HepG2 (cell line): ENCODE data around the gene LYRM1. TPM values are rescaled to one million over a fixed set of nuclear protein-coding genes. Genes with fewer than 3 reads are reported as not detected.

Source experiments
- CREBL2 ChIP-seq: sonication (generic); formaldehyde crosslinking; IDR thresholded peaks from 2 replicates; pipeline ENCODE4 v1.8.1; 2023; ENCODE audit warnings: missing genetic modification reagents, mild to moderate bottlenecking, borderline replicate concordance
- HINFP ChIP-seq: sonication (generic); formaldehyde crosslinking; IDR thresholded peaks from 2 replicates; pipeline ENCODE4 v1.4.0; 2020; ENCODE audit warnings: low read depth, mild to moderate bottlenecking, missing genetic modification reagents
- ISX ChIP-seq: sonication (generic); formaldehyde crosslinking; conservative IDR thresholded peaks from 2 replicates; pipeline ENCODE4 v1.5.0; 2020; ENCODE audit warnings: missing genetic modification reagents
- SNAI1 ChIP-seq: sonication (generic); formaldehyde crosslinking; IDR thresholded peaks from 2 replicates; pipeline ENCODE4 v1.5.0; 2020; ENCODE audit warnings: mild to moderate bottlenecking, missing genetic modification reagents, borderline replicate concordance
- SNAPC4 ChIP-seq: sonication (generic); formaldehyde crosslinking; IDR thresholded peaks from 2 replicates; pipeline ENCODE4 v1.4.0; 2020; ENCODE audit warnings: mild to moderate bottlenecking, missing genetic modification reagents
- SRSF1 ChIP-seq: fragments of 200-400 bp; formaldehyde crosslinking; optimal IDR thresholded peaks from 2 replicates; pipeline ENCODE3; 2017; ENCODE audit warnings: mild to moderate bottlenecking, low read depth, low read length, moderate library complexity
- TFE3 ChIP-seq: IDR thresholded peaks from 2 replicates; pipeline ENCODE4 v1.6.1; 2016
- ZNF296 ChIP-seq: sonication (generic); formaldehyde crosslinking; conservative IDR thresholded peaks from 2 replicates; pipeline ENCODE4 v1.5.0; 2020; ENCODE audit warnings: mild to moderate bottlenecking, missing genetic modification reagents
- ZNF646 ChIP-seq: sonication (generic); formaldehyde crosslinking; IDR thresholded peaks from 2 replicates; pipeline ENCODE4 v1.9.0; 2021; ENCODE audit warnings: mild to moderate bottlenecking, missing genetic modification reagents
- polyA plus RNA-seq, 8 experiments: library from polyadenylated mRNA; depleted of rRNA in 3 of 8; stranded (reverse) in 7 of 8; unstranded in 1 of 8; fragments of >200 nt; fragmentation: Illumina TruSeq in 4 of 8; extraction: Trizol in 4 of 8; gene quantifications; 2 replicates each; pipeline versions ENCODE4 v1.2.1 to v1.2.3, GENCODE V29; 2011 to 2016; ENCODE audit warnings: low read depth in 4 of 8, missing spikeins in 1 of 8, mixed read lengths in 1 of 8; ENCODE audit not compliant: insufficient read depth in 1 of 8
- total RNA-seq, 5 experiments: library from RNA; depleted of rRNA; stranded (reverse); fragments of >200 nt; fragmentation: Illumina TruSeq; extraction: Trizol; gene quantifications; 2 replicates each; pipeline ENCODE4 v1.2.3, GENCODE V29; 2016; ENCODE audit warnings: low read depth in 1 of 5

The LYRM1 gene
- total and polyA plus RNA-seq, 2 of the 13 experiments (the other 11 are each of a cell fraction or from before 2014, with no cell fraction given), result 59.2 to 82.6 TPM

- TF ChIP-seq SNAPC4 (CRISPR knock-in tag) (no peak), SRSF1 (no peak), SNAI1 (CRISPR knock-in tag) (no peak), HINFP (CRISPR knock-in tag) (no peak), ZNF296 (CRISPR knock-in tag) (no peak), TFE3 (CRISPR knock-in tag) (no peak), CREBL2 (CRISPR knock-in tag) (no peak), ZNF646 (CRISPR knock-in tag) (no peak; the same call in 1 of the 2 replicates), ISX (CRISPR knock-in tag) (no peak)
These were observed 21.2 kb upstream of the LYRM1 start (continued) for GRCh38 chr16:20879175-20880040.
